Limb (tissue), 2 donors: ENCODE results near the gene ADARB2.
A peak's percentile ranks its signal among the peaks of the same experiment; 100 is the strongest.
"Not testable (repeated sequence)": the region's sequence is repeated elsewhere in the genome, so short reads cannot be mapped to it uniquely, and the experiment has no call there.

Experiments used
- DNase-seq, 2 donors: peaks; one replicate each; pipeline ENCODE4 v3.0.0-alpha.2; 2016; ENCODE audit errors: extremely low spot score in 2 of 2

Gene ADARB2

DNA sequence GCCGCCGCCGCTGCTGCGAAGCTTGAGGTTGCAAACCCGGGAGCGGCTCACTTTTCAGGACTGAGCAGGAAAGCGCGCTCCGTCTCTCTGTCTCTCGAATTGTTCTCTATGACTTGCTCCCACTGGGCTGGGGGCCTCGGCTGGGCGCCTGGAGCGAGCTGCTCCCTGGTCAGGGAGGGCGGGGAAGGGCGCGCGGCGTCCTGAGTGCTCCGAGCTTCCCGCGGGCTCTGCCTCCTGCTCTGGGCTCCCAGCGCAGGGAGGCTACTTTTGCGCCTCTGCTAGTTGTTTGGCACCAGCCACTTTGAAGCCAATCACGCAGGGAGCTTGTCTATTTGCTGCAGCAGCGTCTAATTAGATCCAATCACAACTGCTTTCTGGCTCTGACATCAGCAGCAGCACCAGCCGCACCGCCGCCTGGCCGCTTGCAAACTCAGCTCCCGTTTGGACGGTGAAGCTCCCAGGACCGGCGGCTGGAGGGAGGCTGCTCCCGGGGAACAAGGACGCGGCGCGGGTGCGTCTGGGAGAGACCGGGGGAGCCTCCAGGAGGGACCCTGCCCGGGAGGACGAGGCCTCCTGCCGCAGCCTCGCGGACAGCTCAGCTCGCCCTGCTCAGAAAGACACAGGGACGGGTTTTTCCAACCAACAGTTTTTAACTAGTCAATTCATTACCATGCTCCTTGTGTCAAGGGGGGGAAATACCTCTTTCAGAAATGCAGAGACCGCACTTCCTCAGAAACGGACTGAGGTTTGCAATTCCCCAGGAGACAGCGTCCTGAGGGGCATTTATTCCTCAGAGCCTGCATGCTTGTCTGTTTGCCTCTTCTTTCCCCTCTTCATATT, at the start of gene ADARB2:
TSS of gene ADARB2 (minus strand) at position 304 of the 840 bp plus-strand sequence.
- DNase-seq: peak; percentile 69 to 78

DNA sequence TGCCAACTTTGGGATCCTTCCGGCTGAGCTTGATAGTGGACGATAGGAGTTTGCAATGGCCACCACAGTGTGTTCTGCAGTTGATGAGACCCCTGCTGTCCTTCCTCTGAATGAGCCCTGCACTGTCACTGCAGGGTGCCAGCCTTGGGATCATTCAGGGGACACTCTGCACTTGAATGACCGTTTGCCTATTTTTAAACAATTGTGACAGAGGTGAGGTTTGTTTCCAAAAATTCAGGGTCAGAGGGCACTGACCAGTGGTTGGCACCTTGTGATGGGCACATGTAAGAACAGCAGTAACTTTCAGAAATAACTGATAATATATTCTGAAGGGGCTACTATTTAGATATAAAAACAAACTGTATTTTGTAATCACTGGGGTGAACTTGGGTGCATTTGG, 48.5 kb upstream of the ADARB2 start:
- DNase-seq: no peak

DNA sequence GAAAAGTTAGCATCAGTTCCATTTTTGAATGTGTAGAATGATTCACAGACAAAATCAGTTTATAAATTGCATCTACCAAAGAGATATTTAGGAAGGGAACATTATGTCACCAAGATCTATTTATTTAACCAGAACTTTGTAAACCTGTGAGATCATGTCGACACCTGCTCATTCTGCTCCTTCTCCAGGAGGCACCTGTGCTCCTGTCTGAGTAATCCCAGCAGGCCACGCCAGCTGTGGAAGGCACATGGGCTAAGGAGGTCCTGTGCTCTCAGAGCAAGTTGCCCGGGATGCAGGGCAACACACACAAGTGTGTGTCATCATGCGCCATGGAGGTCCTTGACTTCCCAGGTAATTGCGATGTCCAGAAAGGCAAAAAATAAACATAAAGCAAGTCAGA, 45.5 kb upstream of the ADARB2 start:
- no peak for DNase-seq

DNA sequence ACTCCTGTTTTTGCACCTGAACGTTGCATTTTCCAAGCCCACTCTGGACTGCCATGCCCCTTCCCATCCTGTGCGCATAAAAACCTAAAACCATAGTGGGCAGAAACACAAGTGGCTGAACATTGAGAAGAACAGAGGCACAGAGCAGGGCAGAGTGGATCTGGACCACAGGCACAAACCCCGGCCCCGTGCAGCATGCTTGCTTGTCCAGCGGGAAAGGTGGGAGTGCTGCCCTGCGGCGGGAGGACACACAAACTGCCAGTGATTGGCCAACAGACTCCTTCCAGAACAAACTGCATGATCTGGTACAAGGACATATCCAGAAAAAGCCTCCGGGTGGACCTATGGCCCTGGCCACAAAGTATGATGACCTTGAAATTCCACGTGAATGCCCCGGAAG, 42.5 kb upstream of the ADARB2 start:
- no peak for DNase-seq

DNA sequence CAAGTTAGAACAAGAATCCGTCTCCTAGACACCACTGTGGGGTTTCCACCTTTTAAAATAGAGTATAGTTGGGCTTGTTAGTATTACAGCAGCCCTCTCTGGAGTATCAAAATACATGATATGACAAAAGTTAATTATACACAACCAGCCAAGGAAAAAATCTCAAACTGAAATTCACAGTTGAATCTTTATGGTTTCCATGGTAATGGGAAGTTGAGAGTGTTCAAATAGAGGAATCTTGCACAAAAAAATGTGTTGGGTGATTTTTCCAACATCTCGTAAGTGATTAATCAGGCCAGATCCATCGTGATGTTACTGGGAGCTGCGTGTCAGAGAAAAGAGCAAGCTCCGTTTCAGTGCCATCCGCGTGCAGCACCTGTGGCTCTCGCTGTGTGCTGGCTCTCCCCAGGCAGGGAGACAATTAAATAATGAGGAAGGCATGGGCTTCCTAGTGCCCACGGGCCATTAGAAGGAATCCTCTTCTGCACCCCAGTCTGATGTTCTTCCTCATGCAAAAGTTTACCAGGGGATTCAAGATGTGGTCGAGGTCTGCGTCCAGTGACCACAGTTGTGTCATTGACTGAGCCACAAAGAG, 41.1 kb upstream of the ADARB2 start:
- DNase-seq: no peak

DNA sequence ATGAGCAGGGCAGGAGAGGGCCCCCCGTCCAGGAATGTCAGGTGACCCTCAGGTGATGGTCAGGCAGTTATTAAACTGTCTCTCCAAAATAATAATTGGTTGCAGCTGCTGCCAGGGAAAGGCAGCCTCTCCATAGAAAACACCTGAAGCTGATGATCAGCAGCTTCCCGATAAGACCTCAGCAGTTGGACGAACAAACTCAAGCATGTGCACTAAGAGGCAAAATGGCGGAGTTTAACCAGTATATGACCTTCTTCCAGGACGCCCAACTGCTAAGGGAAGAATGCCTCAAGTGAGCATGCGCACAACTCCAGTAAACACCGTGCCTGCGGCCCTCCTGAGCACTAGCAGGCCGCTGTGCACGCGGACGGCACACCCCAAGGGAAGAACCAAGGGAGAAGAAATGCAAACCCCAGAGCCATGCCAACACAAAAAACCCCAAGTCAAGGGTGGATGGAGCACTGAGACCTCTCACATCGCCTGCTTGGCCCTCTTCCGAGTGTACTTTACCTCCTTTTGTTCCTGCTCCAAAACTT, 38.9 kb upstream of the ADARB2 start:
- no peak for DNase-seq

DNA sequence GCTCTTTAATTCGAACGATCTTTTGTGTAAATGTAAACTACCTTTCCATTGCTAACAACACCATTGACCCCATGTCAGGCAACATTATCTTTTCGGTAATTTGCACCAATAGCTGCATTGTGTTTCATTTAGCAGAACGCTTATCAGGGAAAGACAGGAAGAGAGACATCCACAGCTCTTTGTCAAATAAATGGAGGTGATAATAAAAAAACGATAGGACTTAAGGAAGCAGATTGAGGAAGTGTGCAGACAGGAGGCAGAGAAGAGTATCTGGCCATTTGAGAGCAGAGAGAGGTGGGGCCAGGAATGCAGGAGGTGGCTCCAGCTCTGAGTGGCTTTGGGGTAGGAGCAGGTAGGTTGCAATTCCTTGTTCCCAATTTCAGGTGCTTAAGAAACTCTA, 37.5 kb upstream of the ADARB2 start:
- DNase-seq: no peak

DNA sequence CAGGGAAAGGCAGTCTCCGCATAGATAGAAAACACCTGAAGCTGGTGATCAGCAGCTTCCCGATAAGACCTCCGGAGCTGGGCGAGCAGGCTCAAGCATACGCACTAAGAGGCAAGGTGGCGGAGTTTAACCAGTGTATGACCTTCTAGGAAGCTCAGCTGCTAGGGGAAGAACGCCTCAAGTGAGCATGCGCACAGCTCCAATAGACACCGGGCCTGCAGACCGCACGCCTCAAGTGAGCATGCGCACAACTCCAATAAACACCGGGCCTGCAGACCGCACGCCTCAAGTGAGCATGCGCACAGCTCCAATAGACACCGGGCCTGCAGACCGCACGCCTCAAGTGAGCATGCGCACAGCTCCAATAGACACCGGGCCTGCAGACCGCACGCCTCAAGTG, 35.9 kb upstream of the ADARB2 start:
- not testable (repeated sequence) for DNase-seq

DNA sequence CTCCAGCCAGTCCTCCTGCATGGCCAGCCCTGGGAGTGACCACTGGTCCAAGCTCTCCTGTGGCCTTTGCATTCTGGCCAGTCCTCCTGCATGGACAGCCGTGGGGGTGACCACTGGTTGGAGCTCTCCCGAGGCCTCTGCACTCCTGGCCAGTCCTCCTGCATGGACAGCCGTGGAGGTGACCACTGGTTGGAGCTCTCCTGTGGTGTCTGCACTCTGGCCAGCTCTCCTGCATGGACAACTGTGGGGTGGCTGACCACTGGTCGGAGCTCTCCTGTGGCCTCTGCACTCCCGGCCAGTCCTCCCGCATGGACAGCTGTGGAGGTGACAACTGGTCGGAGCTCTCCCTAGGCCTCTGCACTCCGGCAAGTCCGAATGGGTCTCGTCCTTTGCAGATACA, 28.7 kb upstream of the ADARB2 start:
- no peak for DNase-seq

DNA sequence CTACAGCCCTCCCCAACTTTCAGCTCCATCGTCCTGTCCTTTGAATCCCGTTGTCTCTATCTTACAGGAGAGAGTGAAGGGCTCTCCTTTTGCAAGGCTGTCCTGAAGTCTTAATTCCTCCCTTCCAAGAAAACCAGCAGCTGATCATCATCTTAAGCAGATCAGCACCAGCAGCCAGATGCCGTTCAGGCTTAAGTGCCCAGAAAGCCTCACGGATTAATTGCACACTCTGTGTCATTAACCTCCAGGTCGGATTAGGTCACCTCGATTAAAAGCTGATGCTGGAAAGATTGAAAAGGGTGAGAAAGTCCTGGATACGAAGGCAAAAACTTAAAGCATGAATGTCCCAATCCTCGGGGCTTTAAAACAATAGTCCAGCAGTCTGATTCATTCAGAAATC, 24.8 kb upstream of the ADARB2 start:
- DNase-seq: no peak

DNA sequence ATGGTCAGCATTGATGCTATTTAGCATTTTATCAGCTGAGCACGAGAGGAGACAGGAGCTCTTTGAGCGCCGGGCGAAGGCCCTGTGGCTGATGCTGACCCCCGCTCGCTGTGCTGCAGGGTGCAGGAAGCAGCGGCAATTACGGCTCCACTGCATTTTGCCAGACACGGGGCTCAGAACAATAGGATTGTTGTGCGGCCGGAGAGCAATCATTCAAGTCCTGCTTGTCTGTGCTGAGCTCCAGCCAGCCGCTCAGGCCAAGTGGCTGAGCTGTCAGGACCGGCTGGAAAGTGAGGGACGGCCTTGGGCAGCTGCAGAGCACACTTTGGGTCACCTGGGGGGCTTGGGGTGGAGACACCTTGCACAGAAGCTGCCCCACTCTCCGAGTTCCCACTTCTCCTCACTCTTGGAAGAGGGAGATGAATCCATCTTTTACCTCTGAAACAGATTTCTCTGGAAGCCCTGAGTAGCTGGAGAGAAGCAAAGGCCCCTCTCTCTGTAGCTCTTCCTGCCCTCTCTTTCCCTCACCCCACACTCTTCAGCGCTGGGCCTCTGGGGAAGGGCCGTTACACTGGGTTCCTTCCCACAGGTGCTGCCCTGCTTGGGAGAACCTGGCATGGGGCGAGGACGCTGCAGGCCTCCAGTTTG, 17.3 kb upstream of the ADARB2 start:
- peak in 1 of 2 donors; percentile 38 for DNase-seq

DNA sequence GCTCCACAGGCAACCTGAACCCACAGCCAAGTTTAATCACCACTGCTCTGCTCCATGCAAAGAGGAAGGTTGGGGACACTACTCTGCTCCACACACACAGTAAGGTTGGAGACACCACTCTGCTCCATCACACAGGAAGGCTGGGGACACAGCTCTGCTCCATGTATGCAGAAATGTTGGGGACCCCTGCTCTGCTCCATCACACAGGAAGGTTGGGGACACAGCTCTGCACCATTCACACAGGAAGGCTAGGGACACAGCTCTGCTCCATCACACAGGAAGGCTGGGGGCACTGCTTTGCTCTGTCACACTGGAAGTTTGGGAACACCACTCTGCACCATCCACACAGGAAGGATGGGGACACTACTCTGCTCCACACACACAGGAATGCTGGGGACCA, 14.8 kb upstream of the ADARB2 start:
- no peak for DNase-seq

DNA sequence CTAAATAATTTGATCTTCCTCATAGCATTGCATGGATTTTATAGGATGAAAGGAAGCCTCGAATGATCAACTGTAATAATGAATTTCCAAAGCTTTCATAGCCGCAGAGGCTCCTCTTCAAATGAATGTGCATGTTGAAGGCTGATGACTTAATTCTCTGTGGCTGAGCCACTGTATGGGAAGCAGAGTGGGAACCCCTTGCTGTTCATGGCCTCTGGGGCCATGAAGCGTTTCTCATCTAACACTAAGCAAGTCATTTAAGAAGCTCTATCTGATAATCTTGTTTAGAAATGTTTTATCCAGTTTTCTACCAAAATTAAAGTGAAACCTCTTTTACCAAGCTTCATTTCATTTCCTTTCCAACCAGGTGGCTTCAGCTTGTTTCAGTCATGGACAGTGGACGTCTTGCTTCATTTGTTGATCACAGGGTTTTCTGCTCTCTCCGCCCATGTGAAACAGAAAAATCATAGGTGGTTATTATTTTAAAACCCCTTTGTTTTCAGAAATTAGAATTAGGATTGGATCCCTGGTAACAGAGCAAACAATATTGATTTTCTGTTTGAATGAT, 10.3 kb upstream of the ADARB2 start:
- no peak for DNase-seq

DNA sequence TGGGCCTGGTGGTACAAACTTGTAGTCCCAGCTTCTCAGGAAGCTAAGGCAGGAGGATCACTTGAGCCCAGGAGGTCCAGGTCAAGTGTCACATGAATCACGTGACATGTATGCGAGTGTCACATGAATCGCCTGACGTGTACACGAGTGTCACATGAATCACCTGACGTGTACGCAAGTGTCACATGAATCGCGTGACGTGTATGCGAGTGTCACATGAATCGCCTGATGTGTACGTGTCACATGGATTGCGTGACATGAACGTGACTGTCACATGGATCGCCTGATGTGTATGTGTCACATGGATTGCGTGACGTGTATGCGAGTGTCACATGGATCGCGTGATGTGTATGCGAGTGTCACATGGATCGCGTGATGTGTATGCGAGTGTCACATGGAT, 9.5 kb upstream of the ADARB2 start:
- DNase-seq: no peak

DNA sequence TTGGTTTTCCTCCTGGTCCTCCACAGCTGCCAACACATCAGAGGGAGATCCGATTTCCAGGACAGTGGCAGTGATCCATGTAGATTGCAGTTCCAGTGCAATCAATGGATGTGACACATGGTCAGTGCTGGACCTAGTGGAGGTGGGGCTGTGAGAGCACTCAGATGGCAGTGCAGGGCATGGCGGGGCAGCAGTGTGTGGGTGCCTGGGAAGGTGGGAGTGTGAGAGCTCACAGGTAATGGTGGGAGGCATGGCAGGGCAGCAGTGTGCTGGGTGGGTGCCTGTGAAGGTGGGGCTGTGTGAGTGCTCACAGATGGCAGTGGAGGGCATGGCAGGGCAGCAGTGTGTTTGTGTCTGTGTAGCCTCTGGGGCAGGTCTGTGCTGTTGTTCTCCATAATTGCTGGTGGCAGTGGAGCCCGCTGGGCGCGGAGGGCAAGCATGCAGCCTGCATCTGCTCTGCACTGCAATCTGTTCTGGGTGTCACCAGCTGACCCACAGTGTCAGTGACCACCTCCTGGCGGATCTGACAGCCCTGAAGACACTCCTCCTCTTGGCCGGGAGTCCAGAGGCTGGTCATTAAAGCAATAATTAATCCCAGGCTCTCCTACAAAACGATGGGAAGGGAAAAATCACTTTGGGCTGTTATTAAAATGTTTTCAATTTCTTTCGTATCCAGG, 8.6 kb upstream of the ADARB2 start:
- no peak for DNase-seq

DNA sequence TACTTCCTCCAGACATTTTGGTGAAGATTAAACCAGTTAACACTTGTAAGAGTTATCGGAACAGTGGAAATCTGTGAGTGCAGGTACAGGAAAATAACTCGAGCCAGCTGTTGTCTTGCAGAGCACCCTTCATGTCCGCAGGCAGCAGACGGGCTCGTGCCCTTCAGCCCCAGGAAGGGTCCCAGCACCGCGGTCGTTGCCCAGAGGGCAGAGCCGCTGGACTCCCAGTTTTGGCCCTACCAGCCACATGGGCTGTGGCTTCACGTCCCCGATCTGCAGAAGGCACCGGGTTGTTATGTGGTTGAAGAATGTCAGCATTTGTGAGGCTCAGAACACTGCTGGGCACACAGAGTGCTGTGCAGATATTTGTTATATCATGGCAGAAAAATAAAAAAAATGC, 7.2 kb upstream of the ADARB2 start:
- DNase-seq: no peak

DNA sequence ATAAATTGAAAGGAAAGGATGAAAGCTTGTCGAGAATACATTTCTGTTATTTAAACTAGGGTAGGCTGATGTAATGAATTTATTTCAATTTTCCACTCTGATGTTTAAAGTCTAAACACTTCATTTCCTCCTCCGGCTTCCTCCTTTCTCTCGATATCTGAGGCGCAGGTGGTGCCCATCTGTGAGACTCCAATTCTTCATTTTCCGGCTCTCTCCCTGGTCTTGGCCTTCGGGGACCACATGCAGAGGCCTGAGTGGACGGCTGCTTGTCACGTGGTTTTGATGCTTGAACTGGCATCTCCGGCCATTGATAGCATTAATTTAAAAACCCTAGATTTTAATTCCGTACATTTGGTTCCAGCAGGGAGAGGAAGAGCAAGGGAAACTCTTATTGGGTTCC, 5.8 kb upstream of the ADARB2 start:
- no peak for DNase-seq

DNA sequence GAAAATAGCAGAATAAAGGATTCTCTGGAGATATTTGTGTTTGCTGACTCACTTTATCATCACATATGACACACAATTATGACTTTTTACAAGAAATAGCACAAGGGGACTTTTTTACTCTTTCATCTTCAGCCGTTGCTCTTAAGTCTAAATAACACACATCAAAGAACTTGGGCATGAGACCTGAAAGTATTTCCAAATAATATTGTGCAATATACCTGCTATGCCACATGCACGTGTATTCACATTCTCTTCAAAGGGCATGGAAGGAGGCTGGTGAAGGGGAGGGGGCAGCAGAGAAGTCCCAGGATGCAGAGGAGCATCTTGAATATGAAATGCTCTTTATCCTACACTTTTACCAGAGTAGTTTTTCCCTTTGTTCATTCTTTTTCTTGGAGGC, 4.1 kb upstream of the ADARB2 start:
- DNase-seq: no peak

DNA sequence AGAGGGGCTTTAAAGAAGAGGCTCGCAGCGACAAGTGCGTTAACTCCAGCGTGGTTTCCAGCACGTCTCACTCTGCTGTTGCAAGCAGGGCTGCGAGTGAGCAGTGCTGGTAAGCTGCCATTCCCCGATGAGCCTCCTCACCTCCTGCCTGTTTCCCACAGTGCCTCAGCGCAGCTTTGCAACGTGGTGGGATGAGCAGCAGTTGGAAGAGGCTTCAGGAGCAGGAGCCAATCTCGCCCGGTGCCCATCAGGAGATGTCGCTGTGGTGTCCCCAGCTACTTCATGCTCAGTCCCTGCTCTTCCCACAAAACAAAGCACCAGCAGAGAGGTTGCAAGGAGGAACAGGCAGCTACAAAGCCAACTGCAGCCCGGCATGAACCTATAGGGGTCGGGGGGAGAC, 2.4 kb upstream of the ADARB2 start:
- DNase-seq: no peak

DNA sequence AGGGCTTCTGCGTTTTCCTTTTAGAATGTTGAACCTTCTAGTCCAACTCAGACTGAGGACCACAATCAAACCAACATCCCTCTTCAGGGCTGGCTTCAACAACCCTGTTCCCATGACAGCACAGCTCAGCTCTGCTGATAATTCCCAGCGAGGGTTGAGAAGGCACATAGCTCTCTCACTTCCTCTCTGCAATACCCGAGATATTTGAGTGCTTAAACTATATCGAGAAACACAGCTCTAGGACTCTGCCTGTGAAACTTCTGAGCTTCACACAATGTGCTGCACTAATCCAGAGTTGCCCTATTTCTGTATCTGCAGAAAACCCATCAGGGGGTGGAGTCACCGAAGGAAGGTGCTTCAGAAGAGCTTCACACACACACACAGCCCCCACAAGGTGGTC, 1.6 kb upstream of the ADARB2 start:
- DNase-seq: no peak

DNA sequence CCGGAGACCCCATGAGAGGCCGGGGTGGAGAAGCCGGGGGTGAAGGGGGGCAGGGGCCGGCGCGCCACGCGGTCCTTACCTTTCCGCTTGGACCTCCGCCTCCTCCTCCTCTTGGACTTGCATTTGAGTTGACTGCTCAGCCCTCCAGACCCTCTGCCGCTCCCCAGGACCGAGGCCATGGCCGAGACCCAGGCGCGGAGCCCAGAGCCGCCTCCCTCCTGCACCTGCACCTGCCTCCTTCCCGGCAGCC, 428 bp downstream of the ADARB2 start:
- no peak for DNase-seq
